Endothelial cell of umbilical vein (primary cell): ENCODE data around the gene KLF15. TPM values are rescaled to one million over a fixed set of nuclear protein-coding genes. Genes with fewer than 3 reads are reported as not detected.

Experiments
- BruUV-seq: library from RNA; stranded (reverse); fragments of 400-500 nt; replicated peaks from 2 replicates; lab custom pipeline; 2021; lab: Mats Ljungman, UMichigan
- CTCF ChIA-PET: fragments of 300-600, 350-600 bp; sonication (Branson Sonifier 250); formaldehyde crosslinking; loops from one replicate; lab custom pipeline; 2021; ENCODE audit warnings: antibody characterized with exemption, inconsistent platforms; lab: Charles Lee
- POLR2A ChIA-PET: fragments of 300-600, 350-600 bp; sonication (Branson Sonifier 250); formaldehyde crosslinking; loops from one replicate; lab custom pipeline; 2021; ENCODE audit warnings: antibody characterized with exemption, inconsistent platforms; lab: Charles Lee
- DNase-seq: peaks from one replicate; pipeline ENCODE4 v3.0.0-alpha.2; 2011; ENCODE audit warnings: low read depth, low spot score
- FAIRE-seq: peaks from 2 replicates; lab custom pipeline; 2011; peaks lifted over from hg19 to GRCh38; lab: Jason Lieb, UNC
- H2AFZ ChIP-seq: 2 replicates; pipeline ENCODE4 v1.6.0; 2012; ENCODE audit warnings: low read depth, low read length, control low read depth, inconsistent platforms
- H3K27ac ChIP-seq: 2 replicates; pipeline ENCODE4 v1.5.1; 2011; ENCODE audit warnings: low read depth, mild to moderate bottlenecking, control low read depth, low read length, moderate library complexity; ENCODE audit not compliant: insufficient read depth
- H3K27me3 ChIP-seq, 2 experiments: 2 replicates each; pipeline versions ENCODE4 v1.6.0 to v1.6.1; 2011; ENCODE audit warnings: low read length in 2 of 2, mixed read lengths in 1 of 2; ENCODE audit not compliant: control insufficient read depth in 2 of 2, insufficient read depth in 2 of 2
- H3K36me3 ChIP-seq, 2 experiments: 2 replicates in 1 of 2; 3 replicates in 1 of 2; pipeline ENCODE4 v1.5.1; 2011; ENCODE audit warnings: low read length in 2 of 2, mild to moderate bottlenecking in 1 of 2, moderate library complexity in 1 of 2; ENCODE audit not compliant: control insufficient read depth in 2 of 2, insufficient read depth in 2 of 2; ENCODE audit errors: extremely low read depth in 1 of 2
- H3K4me1 ChIP-seq: 3 replicates; pipeline ENCODE4 v1.5.1; 2011; ENCODE audit warnings: mild to moderate bottlenecking, low read length; ENCODE audit not compliant: control insufficient read depth, insufficient read depth; ENCODE audit errors: extremely low read depth
- H3K4me2 ChIP-seq: 2 replicates; pipeline ENCODE4 v1.6.1; 2011; ENCODE audit warnings: low read length, control low read depth, mixed read lengths; ENCODE audit not compliant: insufficient read depth
- H3K4me3 ChIP-seq, 3 experiments: fragments of 200-600 bp in 1 of 3; sonication (generic), shearing (Covaris generic) in 1 of 3; replicated peaks in 1 of 3; 2 replicates each; pipeline ENCODE4 v1.5.1; 2011 to 2016; ENCODE audit warnings: control low read depth in 3 of 3, low read length in 3 of 3, mild to moderate bottlenecking in 2 of 3, inconsistent platforms in 1 of 3, low read depth in 1 of 3, moderate library complexity in 1 of 3; ENCODE audit not compliant: insufficient read depth in 1 of 3
- H3K79me2 ChIP-seq: 2 replicates; pipeline ENCODE4 v1.6.0; 2012; ENCODE audit warnings: low read length, inconsistent platforms; ENCODE audit not compliant: control insufficient read depth, insufficient read depth
- H3K9ac ChIP-seq: replicated peaks from 2 replicates; pipeline ENCODE3; 2011; ENCODE audit warnings: low read length, control low read depth; ENCODE audit not compliant: insufficient read depth; ENCODE audit errors: extremely low read depth
- H3K9me1 ChIP-seq: replicated peaks from 3 replicates; pipeline ENCODE4 v1.6.0; 2011; ENCODE audit warnings: mild to moderate bottlenecking, low read length; ENCODE audit not compliant: control insufficient read depth, insufficient read depth; ENCODE audit errors: extremely low read depth
- H3K9me3 ChIP-seq: replicated peaks from 2 replicates; pipeline ENCODE4 v1.5.1; 2012; ENCODE audit warnings: low read length, inconsistent platforms; ENCODE audit not compliant: control insufficient read depth, insufficient read depth
- H4K20me1 ChIP-seq: replicated peaks from 2 replicates; pipeline ENCODE3; 2011; ENCODE audit warnings: mild to moderate bottlenecking, low read length; ENCODE audit not compliant: control insufficient read depth, insufficient read depth; ENCODE audit errors: extremely low read depth
- EZH2 ChIP-seq: IDR thresholded peaks from 2 replicates; pipeline ENCODE4 v1.6.1; 2012; ENCODE audit warnings: borderline replicate concordance, low read depth, mild to moderate bottlenecking, moderate library complexity, low read length, inconsistent platforms; ENCODE audit not compliant: severe bottlenecking
- FOS ChIP-seq: IDR thresholded peaks from 2 replicates; pipeline ENCODE4 v1.6.1; 2011; ENCODE audit warnings: mild to moderate bottlenecking, low read length, moderate library complexity, borderline replicate concordance; ENCODE audit not compliant: insufficient read depth
- GATA2 ChIP-seq: IDR thresholded peaks from 2 replicates; pipeline ENCODE4 v1.7.0; 2011; ENCODE audit warnings: low read depth, mild to moderate bottlenecking, moderate library complexity, mixed read lengths, low read length; ENCODE audit not compliant: insufficient read length, insufficient read depth
- JUN ChIP-seq: IDR thresholded peaks from 2 replicates; pipeline ENCODE4 v1.6.1; 2011; ENCODE audit warnings: borderline replicate concordance, low read depth; ENCODE audit not compliant: insufficient read length, insufficient read depth
- MYC ChIP-seq: IDR thresholded peaks from one replicate; pipeline ENCODE4 v1.6.1; 2011; ENCODE audit warnings: mild to moderate bottlenecking, low read depth, low read length
- POLR2A ChIP-seq: IDR thresholded peaks from 2 replicates; pipeline ENCODE4 v1.6.1; 2012; ENCODE audit warnings: low read depth, mild to moderate bottlenecking, control low read depth, low read length
- POLR2AphosphoS5 ChIP-seq: IDR thresholded peaks from 2 replicates; pipeline ENCODE4 v1.6.1; 2012; ENCODE audit warnings: low read depth, mild to moderate bottlenecking, control low read depth, low read length, moderate library complexity; ENCODE audit not compliant: insufficient read depth
- dilution Hi-C: fragments of 300-500 bp; cut with MboI; formaldehyde crosslinking; loops from one replicate; pipeline ENCODE4 v1.15.0; 2019; ENCODE audit warnings: low sequenced_read_pairs; ENCODE audit not compliant: extremely low pct_ligation_motif_present
- intact Hi-C: fragments of 100-400 bp; cut with micrococcal nuclease; formaldehyde crosslinking; loops from one replicate; pipeline ENCODE4 v1.10.0; 2022
- polyA plus RNA-seq, 4 experiments: library from polyadenylated mRNA; depleted of rRNA in 3 of 4; stranded (reverse) in 3 of 4; unstranded in 1 of 4; fragments of >200 nt; gene quantifications; 2 replicates each; pipeline versions ENCODE4 v1.2.1 to v1.2.3, GENCODE V29; 2011 to 2012; ENCODE audit warnings: missing spikeins in 1 of 4
- total RNA-seq: library from RNA; stranded (reverse); gene quantifications from 2 replicates; pipeline ENCODE4 v1.2.3, GENCODE V29; 2021
- TF ChIP-seq, protein P1 (sequence below), 2 donors: IDR thresholded peaks; 1 replicate in 1 of 2; 2 replicates in 1 of 2; pipeline ENCODE4 v1.5.1; 2011; ENCODE audit warnings: low read length in 2 of 2, mild to moderate bottlenecking in 2 of 2, moderate library complexity in 2 of 2, control low read depth in 1 of 2, inconsistent platforms in 1 of 2, low read depth in 1 of 2; ENCODE audit not compliant: insufficient read depth in 1 of 2; ENCODE audit errors: extremely low read depth in 1 of 2
- TF ChIP-seq, protein P2 (sequence below): IDR thresholded peaks from 2 replicates; pipeline ENCODE4 v1.6.1; 2011; ENCODE audit not compliant: insufficient read depth, insufficient read length

KLF15 gene
- total and polyA plus RNA-seq, 2 donors (not counting 3 experiments of a cell fraction or from before 2014, with no cell fraction given) = 2.2 to 3.0 TPM

DNA sequence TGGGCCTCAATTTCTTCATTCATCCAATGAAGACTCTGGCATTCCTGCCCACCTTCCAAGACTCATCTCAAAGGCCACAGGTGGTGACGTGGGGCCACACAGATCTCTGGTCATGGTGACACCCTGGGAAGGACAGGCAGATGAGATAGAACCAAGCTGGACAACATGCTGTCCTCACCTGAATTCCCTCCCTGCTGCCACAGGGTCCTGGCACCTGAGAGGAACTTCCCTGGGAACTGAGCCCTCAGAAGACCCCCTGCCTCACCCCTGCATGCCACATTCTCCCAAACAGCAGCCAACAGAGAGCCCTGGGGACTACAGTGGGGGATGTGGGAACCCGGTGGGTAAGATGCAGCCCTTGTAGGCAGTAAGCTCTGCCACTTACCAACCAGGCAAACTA is 10.7 kb downstream of the KLF15 start:
- dilution Hi-C loops (no loop called here), intact Hi-C loops (no loop called here)
- Histone ChIP-seq H3K36me3 (no peaks in the 10 kb centered on the region), H3K27me3 (no peaks in the 10 kb centered on the region), H3K79me2 (no peaks in the 10 kb centered on the region), H3K9me3 (no peaks in the 10 kb centered on the region), H3K9me1 (no peaks in the 10 kb centered on the region), H4K20me1 (no peaks in the 10 kb centered on the region), H2AFZ (no peak overlapping the region), H3K27ac (no peak overlapping the region), H3K9ac (no peak overlapping the region), H3K4me2 (no peak overlapping the region), H3K4me1 (no peaks in the 10 kb centered on the region), H3K4me3 (no peak overlapping the region)
- POLR2A ChIA-PET = no interaction called here
- no TSS peak for BruUV-seq
- DNase-seq (no peak), FAIRE-seq (no peak)
- TF ChIP-seq MYC (no peak), FOS (no peak), GATA2 (no peak), POLR2AphosphoS5 (no peak), EZH2 (no peak), JUN (no peak), POLR2A (no peak)
- TF ChIP-seq, protein P1, sequence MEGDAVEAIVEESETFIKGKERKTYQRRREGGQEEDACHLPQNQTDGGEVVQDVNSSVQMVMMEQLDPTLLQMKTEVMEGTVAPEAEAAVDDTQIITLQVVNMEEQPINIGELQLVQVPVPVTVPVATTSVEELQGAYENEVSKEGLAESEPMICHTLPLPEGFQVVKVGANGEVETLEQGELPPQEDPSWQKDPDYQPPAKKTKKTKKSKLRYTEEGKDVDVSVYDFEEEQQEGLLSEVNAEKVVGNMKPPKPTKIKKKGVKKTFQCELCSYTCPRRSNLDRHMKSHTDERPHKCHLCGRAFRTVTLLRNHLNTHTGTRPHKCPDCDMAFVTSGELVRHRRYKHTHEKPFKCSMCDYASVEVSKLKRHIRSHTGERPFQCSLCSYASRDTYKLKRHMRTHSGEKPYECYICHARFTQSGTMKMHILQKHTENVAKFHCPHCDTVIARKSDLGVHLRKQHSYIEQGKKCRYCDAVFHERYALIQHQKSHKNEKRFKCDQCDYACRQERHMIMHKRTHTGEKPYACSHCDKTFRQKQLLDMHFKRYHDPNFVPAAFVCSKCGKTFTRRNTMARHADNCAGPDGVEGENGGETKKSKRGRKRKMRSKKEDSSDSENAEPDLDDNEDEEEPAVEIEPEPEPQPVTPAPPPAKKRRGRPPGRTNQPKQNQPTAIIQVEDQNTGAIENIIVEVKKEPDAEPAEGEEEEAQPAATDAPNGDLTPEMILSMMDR (IDR thresholded peaks at IDR 0.05; ENCODE audit: extremely low read depth in 1 of 2, insufficient read depth in 1 of 2, low read depth in 1 of 2, low read length in 2 of 2) = no peak
- TF ChIP-seq, protein P2, sequence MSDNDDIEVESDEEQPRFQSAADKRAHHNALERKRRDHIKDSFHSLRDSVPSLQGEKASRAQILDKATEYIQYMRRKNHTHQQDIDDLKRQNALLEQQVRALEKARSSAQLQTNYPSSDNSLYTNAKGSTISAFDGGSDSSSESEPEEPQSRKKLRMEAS = no peak
- CTCF ChIA-PET = interaction anchor here (1.1 kb wide), 1 partner anchor 38 kb away, joined by 3 read pairs; no protein-coding TSS in a partner anchor
